Activated CD8-positive, alpha-beta memory T cell treated with anti-CD3 and anti-CD28 coated beads for 36 hours (primary cell): Measurements from ENCODE around the gene THEM5. TPM values are rescaled to one million over a fixed set of nuclear protein-coding genes. Genes with fewer than 3 reads are reported as not detected.

Experiments
- CTCF ChIA-PET: fragments of 350-600 bp; sonication (Branson Sonifier 250); formaldehyde crosslinking; loops from one replicate; lab custom pipeline; 2021; ENCODE audit warnings: antibody characterized with exemption; lab: Charles Lee
- POLR2A ChIA-PET: fragments of 350-600 bp; sonication (Branson Sonifier 250); formaldehyde crosslinking; loops from one replicate; lab custom pipeline; 2021; ENCODE audit warnings: antibody characterized with exemption; lab: Charles Lee
- total RNA-seq, 2 experiments: library from RNA; stranded (reverse); gene quantifications; one replicate each; pipeline ENCODE4 v1.2.3, GENCODE V29; 2021

The THEM5 gene
- total RNA-seq, 2 experiments from 2014 or later: not detected

GRCh38 chr1:151831605-151832004, 21.9 kb downstream of the THEM5 start, which contains the start of gene RORC:
Gene RORC (minus strand): TSS chr1:151831802. CDS start chr1:151831764, 38 bp downstream.
- POLR2A ChIA-PET: interaction anchor here (1.8 kb wide), 1 partner anchor 8 kb away, joined by 11 read pairs; the partner anchor contains the start of gene C2CD4D
- CTCF ChIA-PET: no interaction called here

GRCh38 chr1:151831256-151831591, 22.3 kb downstream of the THEM5 start:
- ChIA-PET POLR2A (interaction anchor here (1.8 kb wide), 1 partner anchor 9 kb away, joined by 11 read pairs; the partner anchor contains the start of gene C2CD4D), CTCF (interaction anchor here (1.0 kb wide), 1 partner anchor 11 kb away, joined by 3 read pairs; no protein-coding TSS in a partner anchor)

- POLR2A ChIA-PET: interaction anchor here (0.6 to 1.8 kb wide), 2 partner anchors 10 to 14 kb away, joined by 3 to 11 read pairs; partner anchors contain the start of gene C2CD4D
- CTCF ChIA-PET: interaction anchor here (0.6 to 0.8 kb wide), 2 partner anchors 37 to 40 kb away, joined by 3 to 5 read pairs; no protein-coding TSS in a partner anchor
These were observed 23.5 kb downstream of the THEM5 start for GRCh38 chr1:151830055-151830454.

- POLR2A ChIA-PET: interaction anchor here (1.8 kb wide), 1 partner anchor 10 kb away, joined by 11 read pairs; the partner anchor contains the start of gene C2CD4D
- CTCF ChIA-PET: no interaction called here
These were observed 24.0 kb downstream of the THEM5 start for GRCh38 chr1:151829352-151830046.

- ChIA-PET CTCF (no interaction called here), POLR2A (no interaction called here)
These were observed 24.6 kb downstream of the THEM5 start for GRCh38 chr1:151828921-151829320.

GRCh38 chr1:151827853-151828252, 25.7 kb downstream of the THEM5 start:
- ChIA-PET POLR2A (no interaction called here), CTCF (interaction anchor here (0.8 to 1.8 kb wide), 3 partner anchors 10 to 65 kb away, joined by 3 to 5 read pairs (median 3); partner anchors contain the start of gene MRPL9)

- ChIA-PET CTCF (interaction anchor here (1.8 kb wide), 1 partner anchor 12 kb away, joined by 5 read pairs; no protein-coding TSS in a partner anchor), POLR2A (no interaction called here)
These were observed 27.5 kb downstream of the THEM5 start for GRCh38 chr1:151825751-151826660.

GRCh38 chr1:151825204-151825603, 28.3 kb downstream of the THEM5 start:
- ChIA-PET POLR2A (no interaction called here), CTCF (no interaction called here)

- ChIA-PET POLR2A (interaction anchor here (0.5 kb wide), 1 partner anchor 405 kb away, joined by 3 read pairs; no protein-coding TSS in a partner anchor), CTCF (interaction anchor here (1.2 to 1.4 kb wide), 2 partner anchors 12 to 13 kb away, joined by 3 to 6 read pairs; no protein-coding TSS in a partner anchor)
These were observed 30.3 kb downstream of the THEM5 start for GRCh38 chr1:151823175-151823574.

GRCh38 chr1:151822404-151822803, 31.1 kb downstream of the THEM5 start:
- POLR2A ChIA-PET: interaction anchor here (0.5 to 0.6 kb wide), 2 partner anchors 17 to 404 kb away, joined by 3 read pairs; partner anchors contain the start of gene C2CD4D
- CTCF ChIA-PET: interaction anchor here (1.0 to 2.5 kb wide), 5 partner anchors 10 to 228 kb away, joined by 3 to 7 read pairs (median 4); no protein-coding TSS in a partner anchor

GRCh38 chr1:151820940-151821339, 32.6 kb downstream of the THEM5 start:
- ChIA-PET POLR2A (interaction anchor here (0.5 to 0.9 kb wide), 3 partner anchors 16 to 101 kb away, joined by 4 to 15 read pairs (median 5); partner anchors contain the start of gene C2CD4D), CTCF (interaction anchor here (1.5 to 2.5 kb wide), 2 partner anchors 21 to 227 kb away, joined by 3 to 7 read pairs; no protein-coding TSS in a partner anchor)

GRCh38 chr1:151819976-151820623, 33.4 kb downstream of the THEM5 start:
- ChIA-PET POLR2A (interaction anchor here (0.5 to 0.9 kb wide), 2 partner anchors 17 to 19 kb away, joined by 4 to 15 read pairs; partner anchors contain the start of gene C2CD4D), CTCF (interaction anchor here (0.6 to 2.5 kb wide), 5 partner anchors 11 to 226 kb away, joined by 3 to 7 read pairs (median 3); no protein-coding TSS in a partner anchor)

- ChIA-PET POLR2A (no interaction called here), CTCF (interaction anchor here (1.0 kb wide), 1 partner anchor 17 kb away, joined by 3 read pairs; no protein-coding TSS in a partner anchor)
These were observed 34.2 kb downstream of the THEM5 start for GRCh38 chr1:151819227-151819835.

- ChIA-PET CTCF (interaction anchor here (0.9 kb wide), 1 partner anchor 136 kb away, joined by 3 read pairs; no protein-coding TSS in a partner anchor), POLR2A (no interaction called here)
These were observed 36.2 kb downstream of the THEM5 start for GRCh38 chr1:151817353-151817730.

- ChIA-PET CTCF (interaction anchor here (0.9 kb wide), 1 partner anchor 136 kb away, joined by 3 read pairs; no protein-coding TSS in a partner anchor), POLR2A (no interaction called here)
These were observed 36.8 kb downstream of the THEM5 start for GRCh38 chr1:151816548-151817352.

- ChIA-PET CTCF (no interaction called here), POLR2A (no interaction called here)
These were observed 37.7 kb downstream of the THEM5 start for GRCh38 chr1:151815716-151816327.
